IgD-negative memory B cell (primary cell): ENCODE measurements around the gene PRR19. TPM values are rescaled to one million over a fixed set of nuclear protein-coding genes. Genes with fewer than 3 reads are reported as not detected.

Source experiments
- H3K27ac Mint-ChIP-seq, 3 donors: one replicate each; pipeline ENCODE4 v1.8.0; 2020 to 2022; ENCODE audit warnings: mild to moderate bottlenecking in 3 of 3, mixed read lengths in 3 of 3, moderate library complexity in 1 of 3
- H3K27me3 Mint-ChIP-seq: one replicate; pipeline ENCODE4 v1.8.0; 2021; ENCODE audit warnings: mixed read lengths
- H3K36me3 Mint-ChIP-seq: one replicate; pipeline ENCODE4 v1.8.0; 2020; ENCODE audit warnings: mild to moderate bottlenecking, mixed read lengths
- H3K4me1 Mint-ChIP-seq, 3 donors: one replicate each; pipeline ENCODE4 v1.8.0; 2020 to 2022; ENCODE audit warnings: mixed read lengths in 3 of 3, mild to moderate bottlenecking in 1 of 3
- H3K4me3 Mint-ChIP-seq, 4 donors: one replicate each; pipeline ENCODE4 v1.8.0; 2020 to 2022; ENCODE audit warnings: mild to moderate bottlenecking in 4 of 4, mixed read lengths in 4 of 4, moderate library complexity in 3 of 4
- H3K9me3 Mint-ChIP-seq, 3 donors: one replicate each; pipeline ENCODE4 v1.8.0; 2020 to 2021; ENCODE audit warnings: mixed read lengths in 3 of 3, mild to moderate bottlenecking in 1 of 3
- polyA plus RNA-seq: library from polyadenylated mRNA; unstranded; fragments of 300-500 nt; fragmentation: Illumina TruSeq; gene quantifications from one replicate; pipeline ENCODE4 v1.2.3, GENCODE V29; 2021

Gene PRR19
- polyA plus RNA-seq, 1 donor from 2014 or later = 0.55 TPM

DNA sequence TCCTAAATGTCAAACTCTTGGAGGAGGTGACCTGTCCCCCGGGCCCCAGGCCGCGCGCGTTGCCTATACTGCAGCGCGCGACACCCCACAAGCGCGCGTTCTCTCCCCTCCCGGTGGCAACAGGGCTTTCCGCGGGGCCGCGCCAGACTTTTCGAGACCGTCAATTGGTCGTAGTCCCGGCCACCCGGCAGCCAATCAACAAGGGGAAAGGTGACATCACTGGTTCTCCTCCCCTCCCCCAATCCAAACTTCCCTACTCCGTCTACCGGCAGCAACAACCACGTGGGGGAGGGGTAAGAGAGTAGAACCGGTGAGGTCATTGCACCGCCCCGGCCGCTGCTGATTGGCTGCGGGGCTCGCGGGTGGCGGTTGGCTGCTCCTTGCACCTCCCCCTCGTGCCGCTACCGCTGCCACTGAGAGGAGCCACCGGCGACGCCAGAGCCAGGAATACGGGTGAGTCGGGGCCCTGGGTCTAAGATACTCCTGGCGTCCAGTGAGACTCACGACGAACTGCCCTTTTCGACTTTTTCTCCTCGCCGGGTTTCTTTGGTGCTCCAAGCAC, 33.7 kb upstream of the PRR19 start:
- no peak overlapping the region for H3K27ac Mint-ChIP-seq
- peaks cover 11 to 27% (median 21%) of the 10 kb centered on the region in 3 donors for H3K4me1 Mint-ChIP-seq
- no peaks in the 10 kb centered on the region for H3K9me3 Mint-ChIP-seq
- no peak overlapping the region for H3K4me3 Mint-ChIP-seq
- no peaks in the 10 kb centered on the region for H3K36me3 Mint-ChIP-seq
- H3K27me3 Mint-ChIP-seq = no peaks in the 10 kb centered on the region

DNA sequence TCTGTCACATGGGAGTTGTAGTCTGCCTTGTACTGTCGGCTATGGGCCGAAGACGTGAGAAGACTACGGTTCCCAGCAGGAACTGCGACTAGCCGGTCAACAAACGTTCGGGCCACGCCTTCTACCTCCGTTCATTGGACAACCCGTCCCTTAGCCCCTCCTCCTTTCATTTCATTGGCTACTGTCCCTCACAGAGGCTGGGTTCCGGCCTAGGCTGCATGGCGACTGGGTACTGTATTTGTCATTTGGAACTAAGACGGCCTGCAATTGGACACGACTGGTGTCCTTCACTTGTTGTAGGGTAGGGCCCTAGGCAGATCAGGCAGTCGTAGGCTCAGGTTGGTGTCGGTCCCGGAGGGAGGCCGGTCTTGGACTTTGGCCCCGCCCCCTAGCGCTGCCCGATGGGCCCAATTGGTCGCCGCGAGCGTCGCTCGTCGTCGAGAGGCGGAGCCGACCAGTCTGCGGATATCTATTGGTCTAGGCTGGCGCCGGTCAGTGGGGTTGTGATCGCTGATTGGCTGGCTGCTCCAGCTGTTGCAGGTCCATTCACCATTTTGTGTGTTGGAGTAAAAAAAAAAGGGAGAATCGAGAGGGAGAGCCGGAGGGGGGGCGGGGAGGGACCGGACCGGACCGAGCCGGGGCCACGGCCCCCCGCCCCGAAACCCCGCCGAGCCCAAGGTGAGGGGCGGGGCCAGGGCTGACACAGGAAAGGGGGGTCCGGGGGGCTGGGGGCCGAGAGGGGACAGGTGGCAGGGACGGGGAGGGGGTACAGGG, 33.0 kb upstream of the PRR19 start, which contains the start of gene CIC:
Gene CIC (plus strand): TSS at position 549 of the 774 bp plus-strand sequence. CDS start 2,532 bp downstream, outside the sequence.
- Mint-ChIP-seq H3K27me3 (no peaks in the 10 kb centered on the region), H3K27ac (peak within 1 kb of the TSS in 2 of 3 donors; percentile 87 to 98), H3K4me3 (peak within 1 kb of the TSS in 3 of 4 donors; percentile 85 to 96 (median 96)), H3K4me1 (peaks cover 11 to 29% (median 21%) of the 10 kb centered on the region in 3 donors), H3K36me3 (no peaks in the 10 kb centered on the region), H3K9me3 (no peaks in the 10 kb centered on the region)

DNA sequence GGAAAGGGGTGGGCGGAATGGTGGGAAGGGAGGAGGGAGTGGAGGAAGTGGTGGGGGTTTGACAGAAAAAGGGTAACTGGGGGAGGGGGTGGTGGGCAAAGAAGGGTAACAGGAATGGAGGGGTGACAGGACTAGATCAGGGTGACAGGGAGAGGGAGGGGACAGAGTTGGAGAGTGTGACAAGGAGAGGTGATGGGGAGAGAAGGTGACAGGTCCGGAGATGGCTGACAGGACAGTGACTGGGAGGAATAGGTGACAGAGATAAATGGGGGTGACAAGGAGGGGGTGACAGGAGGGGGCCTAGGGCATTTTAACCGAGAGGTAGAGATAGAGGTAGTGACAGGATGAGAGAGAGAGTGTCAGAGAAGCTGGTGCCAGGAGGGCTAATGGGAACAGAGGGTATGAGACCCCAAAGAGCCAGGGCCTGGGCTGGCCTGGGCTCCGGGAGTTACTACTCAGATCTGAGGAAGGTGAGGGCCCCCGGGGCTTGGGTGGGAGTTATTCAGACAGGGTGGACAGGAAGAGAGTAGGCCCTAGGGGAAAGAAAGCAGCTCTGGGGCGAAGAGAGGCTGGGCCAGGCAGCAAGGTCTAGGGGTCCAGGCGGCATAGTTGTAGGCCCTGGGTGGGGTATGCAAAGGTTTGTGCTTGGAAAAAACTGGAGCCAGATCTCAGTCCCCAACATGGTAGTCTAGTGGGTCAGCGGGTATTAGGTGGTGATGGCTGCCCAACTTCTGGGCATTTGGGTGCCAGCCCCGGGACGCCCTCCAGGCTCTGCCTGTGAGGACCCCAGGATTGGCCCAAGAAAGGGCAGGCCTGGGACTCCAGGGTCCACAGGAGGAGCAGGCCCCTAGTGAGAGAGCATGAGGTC, 32.2 kb upstream of the PRR19 start:
- no peaks in the 10 kb centered on the region for H3K36me3 Mint-ChIP-seq
- no peaks in the 10 kb centered on the region for H3K27me3 Mint-ChIP-seq
- H3K4me3 Mint-ChIP-seq = peak overlapping the region in 3 of 4 donors; percentile 85 to 96 (median 96)
- H3K4me1 Mint-ChIP-seq = peaks cover 11 to 29% (median 24%) of the 10 kb centered on the region in 3 donors
- H3K9me3 Mint-ChIP-seq = no peaks in the 10 kb centered on the region
- peak overlapping the region in 2 of 3 donors; percentile 87 to 98 for H3K27ac Mint-ChIP-seq

DNA sequence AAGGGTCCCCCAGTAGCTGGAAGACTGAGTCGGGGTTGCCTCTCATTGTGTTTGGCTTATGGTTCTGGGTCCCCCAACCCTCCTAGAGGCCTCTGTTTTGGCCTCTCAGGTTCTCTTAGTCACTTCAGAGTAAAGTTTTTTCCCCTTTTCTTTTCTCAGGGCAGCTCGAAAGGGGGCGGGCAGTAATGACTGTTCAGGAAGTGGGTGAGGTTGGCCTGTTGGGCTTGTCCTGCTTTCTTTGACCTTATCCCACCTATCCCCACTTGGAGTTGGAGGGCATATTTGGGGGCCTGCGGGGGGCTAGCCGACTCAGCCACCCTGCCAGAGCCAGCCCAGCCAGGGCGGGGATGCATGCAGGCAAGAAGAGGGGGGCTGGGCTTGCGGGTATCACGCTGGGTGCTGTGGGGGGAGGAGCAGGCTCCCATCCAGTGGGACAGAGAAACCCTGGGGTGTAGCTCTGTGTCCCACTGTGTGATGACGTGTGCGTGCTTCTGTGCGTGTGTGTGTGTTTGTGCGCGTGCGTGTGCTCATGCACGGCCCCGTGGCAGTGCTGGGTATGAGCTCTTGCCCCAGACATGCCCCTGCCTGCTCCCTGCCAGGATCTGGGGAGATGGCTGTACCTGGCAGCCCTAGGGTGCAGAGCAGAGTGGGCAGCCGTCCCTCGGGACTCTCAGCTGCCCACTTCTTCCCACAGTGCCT, 31.4 kb upstream of the PRR19 start:
- H3K27ac Mint-ChIP-seq = peak overlapping the region in 2 of 3 donors; percentile 87 to 98
- peak overlapping the region in 3 of 4 donors; percentile 85 to 96 (median 96) for H3K4me3 Mint-ChIP-seq
- H3K36me3 Mint-ChIP-seq = peaks cover 1% of the 10 kb centered on the region
- H3K27me3 Mint-ChIP-seq = no peaks in the 10 kb centered on the region
- H3K4me1 Mint-ChIP-seq = peaks cover 15 to 30% (median 26%) of the 10 kb centered on the region in 3 donors
- H3K9me3 Mint-ChIP-seq = no peaks in the 10 kb centered on the region

DNA sequence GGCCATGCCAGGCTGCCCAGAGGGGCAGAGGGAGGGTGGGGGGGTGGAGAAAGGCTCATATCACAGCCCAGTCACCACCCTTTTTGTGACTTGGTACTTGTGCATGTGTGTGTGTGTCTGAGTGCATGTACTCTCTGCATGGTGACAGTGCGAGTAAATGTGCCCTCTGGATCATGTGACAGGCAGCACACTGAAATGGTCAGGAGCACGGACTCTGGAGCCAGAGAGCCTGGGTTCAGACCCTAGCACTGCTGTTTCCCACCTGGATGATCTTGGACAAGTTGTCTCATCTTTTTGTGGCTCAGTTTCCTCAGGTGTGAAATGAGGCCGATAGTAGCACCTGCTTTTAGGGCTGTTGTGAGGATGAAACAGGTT, 30.9 kb upstream of the PRR19 start:
- peak overlapping the region in 3 of 4 donors; percentile 28 to 96 (median 69) for H3K4me3 Mint-ChIP-seq
- peaks cover 1% of the 10 kb centered on the region for H3K36me3 Mint-ChIP-seq
- H3K27me3 Mint-ChIP-seq = no peaks in the 10 kb centered on the region
- H3K27ac Mint-ChIP-seq = peak overlapping the region in 2 of 3 donors; percentile 63 to 87
- H3K9me3 Mint-ChIP-seq = no peaks in the 10 kb centered on the region
- peaks cover 18 to 30% (median 27%) of the 10 kb centered on the region in 3 donors for H3K4me1 Mint-ChIP-seq

DNA sequence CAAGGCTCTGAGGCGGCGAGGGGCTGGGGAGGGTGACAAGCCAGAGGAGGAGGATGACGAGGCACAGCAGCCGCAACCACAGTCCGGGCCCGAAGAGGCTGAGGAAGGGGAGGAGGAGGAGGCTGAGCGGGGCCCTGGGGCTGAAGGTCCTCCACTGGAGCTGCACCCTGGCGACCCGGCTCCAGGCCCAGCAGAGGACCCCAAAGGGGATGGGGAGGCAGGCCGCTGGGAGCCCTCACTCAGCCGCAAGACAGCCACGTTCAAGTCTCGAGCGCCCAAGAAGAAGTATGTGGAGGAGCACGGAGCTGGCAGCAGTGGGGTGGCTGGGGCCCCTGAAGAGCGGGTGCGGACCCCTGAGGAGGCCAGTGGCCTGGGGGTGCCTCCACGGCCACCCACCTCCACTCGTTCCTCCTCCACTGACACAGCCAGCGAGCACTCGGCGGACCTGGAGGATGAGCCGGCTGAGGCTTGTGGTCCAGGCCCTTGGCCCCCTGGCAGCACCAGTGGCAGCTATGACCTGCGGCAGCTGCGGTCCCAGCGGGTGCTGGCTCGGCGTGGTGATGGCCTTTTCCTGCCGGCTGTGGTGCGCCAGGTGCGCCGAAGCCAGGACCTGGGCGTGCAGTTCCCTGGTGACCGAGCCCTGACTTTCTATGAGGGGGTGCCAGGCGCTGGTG, 29.9 kb upstream of the PRR19 start:
- Mint-ChIP-seq H3K27ac (no peak overlapping the region), H3K4me1 (peaks cover 21 to 32% (median 32%) of the 10 kb centered on the region in 3 donors), H3K27me3 (no peaks in the 10 kb centered on the region), H3K36me3 (peaks cover 1% of the 10 kb centered on the region), H3K9me3 (no peaks in the 10 kb centered on the region), H3K4me3 (no peak overlapping the region)

DNA sequence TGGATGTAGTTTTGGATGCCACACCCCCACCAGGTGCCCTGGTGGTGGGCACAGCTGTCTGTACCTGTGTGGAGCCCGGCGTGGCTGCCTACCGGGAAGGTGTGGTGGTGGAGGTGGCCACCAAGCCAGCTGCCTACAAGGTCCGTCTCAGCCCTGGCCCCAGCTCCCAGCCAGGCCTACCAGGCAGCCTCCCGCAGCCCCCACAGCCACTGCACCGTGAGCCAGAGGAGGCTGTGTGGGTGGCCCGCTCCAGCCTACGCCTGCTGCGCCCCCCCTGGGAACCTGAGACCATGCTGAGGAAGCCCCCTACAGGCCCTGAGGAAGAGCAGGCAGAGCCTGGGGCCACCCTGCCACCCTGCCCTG, 29.4 kb upstream of the PRR19 start:
- peaks cover 1% of the 10 kb centered on the region for H3K36me3 Mint-ChIP-seq
- no peaks in the 10 kb centered on the region for H3K9me3 Mint-ChIP-seq
- no peak overlapping the region for H3K27ac Mint-ChIP-seq
- no peak overlapping the region for H3K4me3 Mint-ChIP-seq
- no peaks in the 10 kb centered on the region for H3K27me3 Mint-ChIP-seq
- peaks cover 21 to 30% (median 30%) of the 10 kb centered on the region in 3 donors for H3K4me1 Mint-ChIP-seq

DNA sequence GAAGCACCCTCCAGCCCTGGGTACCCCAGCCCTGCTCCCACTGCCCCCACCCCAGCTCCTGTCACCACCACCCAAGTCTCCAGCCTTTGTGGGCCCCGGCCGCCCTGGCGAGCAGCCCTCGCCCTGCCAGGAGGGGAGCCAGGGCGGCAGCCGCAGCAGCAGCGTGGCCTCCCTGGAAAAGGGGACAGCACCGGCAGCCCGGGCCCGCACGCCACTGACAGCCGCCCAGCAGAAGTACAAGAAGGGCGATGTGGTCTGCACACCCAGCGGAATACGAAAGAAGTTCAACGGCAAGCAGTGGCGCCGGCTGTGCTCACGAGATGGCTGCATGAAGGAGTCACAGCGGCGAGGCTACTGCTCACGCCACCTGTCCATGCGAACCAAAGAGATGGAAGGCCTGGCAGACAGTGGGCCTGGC, 28.9 kb upstream of the PRR19 start:
- Mint-ChIP-seq H3K9me3 (no peaks in the 10 kb centered on the region), H3K4me3 (no peak overlapping the region), H3K27ac (no peak overlapping the region), H3K36me3 (peaks cover 1% of the 10 kb centered on the region), H3K4me1 (peaks cover 19 to 29% (median 25%) of the 10 kb centered on the region in 3 donors), H3K27me3 (no peaks in the 10 kb centered on the region)

DNA sequence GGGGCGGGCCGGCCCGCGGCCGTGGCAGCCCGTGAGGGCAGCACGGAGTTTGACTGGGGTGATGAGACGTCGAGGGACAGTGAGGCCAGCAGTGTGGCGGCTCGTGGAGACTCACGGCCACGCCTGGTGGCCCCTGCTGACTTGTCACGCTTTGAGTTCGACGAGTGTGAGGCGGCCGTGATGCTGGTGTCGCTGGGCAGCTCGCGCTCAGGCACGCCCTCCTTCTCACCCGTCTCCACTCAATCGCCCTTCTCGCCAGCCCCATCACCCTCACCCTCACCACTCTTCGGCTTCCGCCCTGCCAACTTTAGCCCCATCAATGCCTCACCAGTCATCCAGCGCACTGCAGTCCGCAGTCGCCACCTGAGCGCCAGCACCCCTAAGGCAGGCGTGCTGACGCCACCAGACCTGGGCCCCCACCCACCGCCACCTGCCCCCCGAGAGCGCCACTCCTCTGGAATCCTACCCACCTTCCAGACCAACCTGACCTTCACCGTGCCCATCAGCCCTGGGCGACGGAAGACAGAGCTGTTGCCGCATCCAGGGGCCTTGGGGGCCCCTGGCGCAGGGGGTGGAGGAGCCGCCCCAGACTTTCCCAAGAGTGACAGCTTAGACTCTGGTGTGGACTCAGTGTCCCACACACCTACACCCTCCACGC, 28.4 kb upstream of the PRR19 start:
- no peaks in the 10 kb centered on the region for H3K9me3 Mint-ChIP-seq
- H3K27me3 Mint-ChIP-seq = no peaks in the 10 kb centered on the region
- H3K4me3 Mint-ChIP-seq = peak overlapping the region in 1 of 4 donors; percentile 66
- H3K4me1 Mint-ChIP-seq = peaks cover 17 to 30% (median 24%) of the 10 kb centered on the region in 3 donors
- peaks cover 1% of the 10 kb centered on the region for H3K36me3 Mint-ChIP-seq
- no peak overlapping the region for H3K27ac Mint-ChIP-seq

DNA sequence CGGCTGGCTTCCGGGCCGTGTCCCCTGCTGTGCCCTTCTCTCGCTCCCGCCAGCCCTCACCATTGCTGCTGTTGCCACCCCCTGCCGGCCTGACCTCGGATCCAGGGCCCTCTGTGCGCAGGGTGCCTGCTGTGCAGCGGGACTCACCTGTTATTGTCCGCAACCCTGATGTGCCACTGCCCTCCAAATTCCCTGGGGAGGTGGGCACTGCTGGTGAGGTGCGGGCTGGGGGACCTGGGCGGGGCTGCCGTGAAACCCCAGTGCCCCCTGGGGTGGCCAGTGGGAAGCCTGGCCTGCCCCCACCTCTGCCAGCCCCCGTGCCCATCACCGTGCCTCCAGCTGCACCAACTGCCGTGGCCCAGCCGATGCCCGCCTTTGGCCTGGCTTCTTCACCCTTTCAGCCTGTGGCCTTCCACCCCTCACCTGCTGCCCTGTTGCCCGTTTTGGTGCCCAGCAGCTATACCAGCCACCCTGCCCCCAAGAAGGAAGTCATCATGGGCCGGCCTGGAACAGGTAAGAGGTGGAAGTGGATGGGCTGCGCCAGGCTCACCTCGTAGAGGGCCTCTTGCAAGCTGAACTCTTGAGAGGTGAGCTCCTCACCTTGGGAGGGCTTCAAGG, 27.8 kb upstream of the PRR19 start:
- H3K27ac Mint-ChIP-seq = peak overlapping the region in 1 of 3 donors; percentile 76
- H3K4me1 Mint-ChIP-seq = peaks cover 17 to 36% (median 25%) of the 10 kb centered on the region in 3 donors
- H3K36me3 Mint-ChIP-seq = peaks cover 1% of the 10 kb centered on the region
- H3K9me3 Mint-ChIP-seq = no peaks in the 10 kb centered on the region
- H3K4me3 Mint-ChIP-seq = peak overlapping the region in 1 of 4 donors; percentile 67
- no peaks in the 10 kb centered on the region for H3K27me3 Mint-ChIP-seq

DNA sequence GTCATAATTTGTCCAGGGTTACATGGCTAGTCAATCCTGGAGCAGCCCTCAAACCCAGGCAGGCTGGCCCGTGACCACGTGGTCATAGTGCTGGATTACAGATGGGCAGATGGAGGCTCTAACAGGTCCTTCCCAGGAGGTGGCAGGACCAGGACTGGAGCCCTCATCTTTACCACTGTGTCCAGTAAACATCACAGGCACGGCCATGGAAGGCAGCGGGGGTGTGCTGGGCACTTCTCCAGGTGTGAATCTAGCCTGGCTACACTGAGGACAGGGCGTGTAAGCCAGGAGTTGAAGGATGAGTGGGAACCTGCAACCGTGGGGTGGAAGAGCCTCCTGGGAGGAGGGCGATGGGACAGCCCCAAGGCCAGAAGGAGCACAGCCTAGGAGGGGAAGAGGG, 26.8 kb upstream of the PRR19 start:
- H3K36me3 Mint-ChIP-seq = peaks cover 1% of the 10 kb centered on the region
- peaks cover 14 to 36% (median 24%) of the 10 kb centered on the region in 3 donors for H3K4me1 Mint-ChIP-seq
- no peaks in the 10 kb centered on the region for H3K27me3 Mint-ChIP-seq
- H3K4me3 Mint-ChIP-seq = peak overlapping the region in 2 of 4 donors; percentile 67
- peak overlapping the region in 2 of 3 donors; percentile 31 to 76 for H3K27ac Mint-ChIP-seq
- no peaks in the 10 kb centered on the region for H3K9me3 Mint-ChIP-seq

DNA sequence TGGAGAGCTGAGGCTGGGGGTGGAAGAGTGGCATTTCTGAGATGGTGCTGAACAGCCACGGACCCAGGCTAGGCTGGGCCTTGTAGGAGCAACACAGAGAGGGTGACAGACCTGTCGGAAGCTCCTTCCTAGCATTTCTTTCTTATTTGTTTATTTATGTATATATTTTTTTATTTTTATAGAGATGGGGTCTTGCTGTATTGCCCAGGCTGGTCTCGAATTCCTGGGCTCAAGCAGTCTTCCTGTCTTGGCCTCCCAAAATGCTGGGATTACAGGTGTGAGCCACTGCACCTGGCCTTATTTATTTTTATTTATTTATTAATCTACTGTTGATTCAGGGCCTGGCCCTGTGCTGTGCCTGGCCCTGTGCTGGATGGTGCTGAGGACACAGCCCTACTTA, 26.4 kb upstream of the PRR19 start:
- peaks cover 1% of the 10 kb centered on the region for H3K36me3 Mint-ChIP-seq
- H3K4me1 Mint-ChIP-seq = peaks cover 10 to 32% (median 21%) of the 10 kb centered on the region in 3 donors
- no peaks in the 10 kb centered on the region for H3K9me3 Mint-ChIP-seq
- no peaks in the 10 kb centered on the region for H3K27me3 Mint-ChIP-seq
- H3K27ac Mint-ChIP-seq = peak overlapping the region in 1 of 3 donors; percentile 7
- H3K4me3 Mint-ChIP-seq = peak overlapping the region in 3 of 4 donors; percentile 39 to 65 (median 60)

DNA sequence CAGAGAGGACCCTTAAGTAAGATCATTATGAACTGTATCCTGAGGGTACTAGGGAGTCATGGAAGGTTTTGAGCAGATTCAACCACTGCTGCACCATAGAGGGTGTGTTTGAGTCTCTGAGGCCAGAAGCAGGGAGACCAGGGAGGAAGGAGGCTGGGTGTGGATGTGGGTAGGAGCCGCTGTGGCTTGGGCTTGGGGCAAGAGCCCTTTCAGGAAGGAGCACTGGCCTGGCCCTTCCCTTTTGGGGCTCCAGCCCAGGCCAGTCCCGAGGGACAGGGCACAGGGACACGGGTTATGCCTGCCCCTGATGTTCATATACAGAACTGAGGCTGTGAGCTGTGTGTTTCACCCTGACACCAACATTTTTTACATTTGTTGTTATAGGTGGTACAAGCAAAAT, 25.6 kb upstream of the PRR19 start:
- H3K27ac Mint-ChIP-seq = peak overlapping the region in 1 of 3 donors; percentile 7
- no peaks in the 10 kb centered on the region for H3K9me3 Mint-ChIP-seq
- H3K27me3 Mint-ChIP-seq = no peaks in the 10 kb centered on the region
- H3K4me3 Mint-ChIP-seq = peak overlapping the region in 1 of 4 donors; percentile 65
- H3K4me1 Mint-ChIP-seq = peaks cover 9 to 27% (median 15%) of the 10 kb centered on the region in 3 donors
- peaks cover 1% of the 10 kb centered on the region for H3K36me3 Mint-ChIP-seq
